ENCODE data around the gene KRT6B.

DNA sequence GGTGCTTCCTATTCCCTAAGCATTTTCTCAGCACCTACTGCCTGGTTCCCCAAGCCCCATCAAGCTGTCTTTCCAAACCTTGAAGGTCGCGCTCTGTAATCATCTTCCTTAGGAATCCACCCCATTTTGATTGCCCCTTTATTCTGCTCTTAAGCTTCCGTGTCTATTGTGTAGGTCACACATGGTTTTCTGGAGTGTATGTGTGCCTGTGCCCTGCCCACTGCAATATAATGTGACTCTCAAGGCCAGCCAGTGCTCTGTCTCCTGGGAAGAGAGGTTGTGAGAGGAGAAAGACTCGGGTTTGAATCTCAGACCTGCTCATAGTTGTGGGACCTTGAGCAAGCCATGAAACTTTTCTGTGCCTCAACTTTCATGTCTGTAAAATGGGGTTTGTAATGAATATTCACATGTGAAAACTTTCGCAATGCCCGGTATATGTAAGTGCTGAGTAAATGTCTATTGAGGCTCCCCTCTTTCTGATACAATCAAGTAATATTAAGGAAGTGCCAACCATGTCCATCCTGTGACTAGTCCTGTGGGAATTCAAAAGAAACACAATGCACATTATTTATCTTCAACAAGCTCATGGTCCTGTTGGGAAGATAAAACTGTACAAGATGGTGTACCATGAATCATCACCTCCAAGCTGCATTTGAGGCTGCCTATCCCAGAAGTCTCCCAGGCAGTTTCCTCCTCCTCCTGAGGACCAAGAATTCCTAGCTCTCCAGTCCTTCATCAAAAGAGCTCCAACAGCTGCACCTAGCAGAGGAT, 17.0 kb downstream of the KRT6B start:
- TF ChIP-seq, protein P1, sequence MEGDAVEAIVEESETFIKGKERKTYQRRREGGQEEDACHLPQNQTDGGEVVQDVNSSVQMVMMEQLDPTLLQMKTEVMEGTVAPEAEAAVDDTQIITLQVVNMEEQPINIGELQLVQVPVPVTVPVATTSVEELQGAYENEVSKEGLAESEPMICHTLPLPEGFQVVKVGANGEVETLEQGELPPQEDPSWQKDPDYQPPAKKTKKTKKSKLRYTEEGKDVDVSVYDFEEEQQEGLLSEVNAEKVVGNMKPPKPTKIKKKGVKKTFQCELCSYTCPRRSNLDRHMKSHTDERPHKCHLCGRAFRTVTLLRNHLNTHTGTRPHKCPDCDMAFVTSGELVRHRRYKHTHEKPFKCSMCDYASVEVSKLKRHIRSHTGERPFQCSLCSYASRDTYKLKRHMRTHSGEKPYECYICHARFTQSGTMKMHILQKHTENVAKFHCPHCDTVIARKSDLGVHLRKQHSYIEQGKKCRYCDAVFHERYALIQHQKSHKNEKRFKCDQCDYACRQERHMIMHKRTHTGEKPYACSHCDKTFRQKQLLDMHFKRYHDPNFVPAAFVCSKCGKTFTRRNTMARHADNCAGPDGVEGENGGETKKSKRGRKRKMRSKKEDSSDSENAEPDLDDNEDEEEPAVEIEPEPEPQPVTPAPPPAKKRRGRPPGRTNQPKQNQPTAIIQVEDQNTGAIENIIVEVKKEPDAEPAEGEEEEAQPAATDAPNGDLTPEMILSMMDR (IDR thresholded peaks at IDR 0.05; ENCODE audit: extremely low read depth in 1 of 2, insufficient read depth in 1 of 2, low read depth in 1 of 2, low read length in 2 of 2) = no peak
- TF ChIP-seq POLR2AphosphoS5 (IDR thresholded peaks at IDR 0.05; ENCODE audit: insufficient read depth, low read depth, low read length) (no peak), POLR2A (IDR thresholded peaks at IDR 0.05; ENCODE audit: low read depth, low read length) (no peak), EZH2 (IDR thresholded peaks at IDR 0.05; ENCODE audit: borderline replicate concordance, low read depth, low read length, severe bottlenecking) (no peak), JUN (IDR thresholded peaks at IDR 0.05; ENCODE audit: borderline replicate concordance, insufficient read depth, insufficient read length, low read depth) (no peak)
- TF ChIP-seq, protein P2, sequence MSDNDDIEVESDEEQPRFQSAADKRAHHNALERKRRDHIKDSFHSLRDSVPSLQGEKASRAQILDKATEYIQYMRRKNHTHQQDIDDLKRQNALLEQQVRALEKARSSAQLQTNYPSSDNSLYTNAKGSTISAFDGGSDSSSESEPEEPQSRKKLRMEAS (IDR thresholded peaks at IDR 0.05; ENCODE audit: insufficient read depth, insufficient read length) = no peak
